K562 (cell line): ENCODE results near the gene GAMT. TPM values are rescaled to one million over a fixed set of nuclear protein-coding genes. Genes with fewer than 3 reads are reported as not detected.

Experiments used
- BHLHE40 ChIP-seq: IDR thresholded peaks from 2 replicates; pipeline ENCODE4 v1.6.1; 2011; ENCODE audit warnings: low read length, improper control_type of control experiment
- EP400 ChIP-seq: fragments of 450-650 bp; IDR thresholded peaks from 2 replicates; pipeline ENCODE4 v1.6.1; 2017; ENCODE audit warnings: antibody characterized with exemption, mild to moderate bottlenecking, moderate library complexity
- FIP1L1 ChIP-seq: fragments of 200-400 bp; formaldehyde crosslinking; IDR thresholded peaks from 2 replicates; pipeline ENCODE4 v1.6.1; 2018; ENCODE audit warnings: mild to moderate bottlenecking, low read depth, low read length; ENCODE audit not compliant: poor library complexity, severe bottlenecking
- FOXK2 ChIP-seq, 2 experiments: fragments of 450-650 bp; IDR thresholded peaks in 1 of 2; conservative IDR thresholded peaks in 1 of 2; 2 replicates each; pipeline ENCODE4 v1.6.1; 2016; ENCODE audit warnings: low read depth in 2 of 2, mild to moderate bottlenecking in 1 of 2
- HNRNPK ChIP-seq: fragments of 200-400 bp; formaldehyde crosslinking; IDR thresholded peaks from one replicate; pipeline ENCODE4 v1.6.1; 2018; ENCODE audit warnings: mild to moderate bottlenecking, low read depth, low read length; ENCODE audit not compliant: poor library complexity, severe bottlenecking
- HOXB6 ChIP-seq: fragments of 250-450 bp; sonication (Bioruptor Pico); IDR thresholded peaks from 2 replicates; pipeline ENCODE4 v1.5.1; 2022; ENCODE audit warnings: mild to moderate bottlenecking, borderline replicate concordance
- HSF4 ChIP-seq: fragments of 250-450 bp; sonication (Bioruptor Pico); IDR thresholded peaks from 2 replicates; pipeline ENCODE4 v2.1.2; 2022; ENCODE audit warnings: mild to moderate bottlenecking, moderate library complexity, borderline replicate concordance
- MAFF ChIP-seq: IDR thresholded peaks from 2 replicates; pipeline ENCODE4 v1.6.1; 2012; ENCODE audit warnings: low read length, improper control_type of control experiment
- POU5F1 ChIP-seq: fragments of 150-350 bp; IDR thresholded peaks from 2 replicates; pipeline ENCODE4 v1.6.1; 2014; ENCODE audit warnings: borderline replicate concordance, low read length, low read depth, mild to moderate bottlenecking; ENCODE audit not compliant: partially characterized antibody
- RAD51 ChIP-seq: fragments of 450-650 bp; IDR thresholded peaks from 2 replicates; pipeline ENCODE4 v1.7.1; 2016; ENCODE audit warnings: low read depth, mild to moderate bottlenecking, borderline replicate concordance
- polyA plus RNA-seq, 8 experiments: library from polyadenylated mRNA; depleted of rRNA in 4 of 8; stranded (reverse) in 5 of 8; unstranded in 3 of 8; fragments of >200 nt; fragmentation: Nextera tagmentation in 2 of 8; fragmentation: Illumina TruSeq in 1 of 8; extraction: Ambion mirVana in 2 of 8; extraction: Trizol in 1 of 8; gene quantifications; 2 replicates each; pipeline versions ENCODE4 v1.2.1 to v1.2.3, GENCODE V29; 2011 to 2014; ENCODE audit warnings: inconsistent platforms in 1 of 8, missing spikeins in 1 of 8
- total RNA-seq, 7 experiments: library from RNA; depleted of rRNA in 6 of 7; stranded (reverse); fragments of >200 nt in 6 of 7; fragmentation: Illumina TruSeq in 2 of 7; extraction: Trizol in 2 of 7; gene quantifications; 2 replicates each; pipeline versions ENCODE4 v1.2.1 to v1.2.3, GENCODE V29; 2011 to 2021; ENCODE audit warnings: low replicate concordance in 1 of 7
- TF ChIP-seq, protein P1 (sequence below): fragments of 450-650 bp; IDR thresholded peaks from 2 replicates; pipeline ENCODE4 v1.6.1; 2018; ENCODE audit not compliant: partially characterized antibody
- TF ChIP-seq, protein P2 (sequence below): sonication (generic); formaldehyde crosslinking; IDR thresholded peaks from 2 replicates; pipeline ENCODE4 v1.8.1; 2022; ENCODE audit warnings: missing genetic modification reagents
- TF ChIP-seq, protein P3 (sequence below): fragments of 250-450 bp; sonication (Bioruptor Pico); IDR thresholded peaks from 2 replicates; pipeline ENCODE4 v1.4.0; 2020

Gene GAMT
- total and polyA plus RNA-seq, 9 of the 15 experiments (the other 6 are each of a cell fraction or from before 2014, with no cell fraction given) = 1.3 to 35.3 (median 27.2) TPM

DNA sequence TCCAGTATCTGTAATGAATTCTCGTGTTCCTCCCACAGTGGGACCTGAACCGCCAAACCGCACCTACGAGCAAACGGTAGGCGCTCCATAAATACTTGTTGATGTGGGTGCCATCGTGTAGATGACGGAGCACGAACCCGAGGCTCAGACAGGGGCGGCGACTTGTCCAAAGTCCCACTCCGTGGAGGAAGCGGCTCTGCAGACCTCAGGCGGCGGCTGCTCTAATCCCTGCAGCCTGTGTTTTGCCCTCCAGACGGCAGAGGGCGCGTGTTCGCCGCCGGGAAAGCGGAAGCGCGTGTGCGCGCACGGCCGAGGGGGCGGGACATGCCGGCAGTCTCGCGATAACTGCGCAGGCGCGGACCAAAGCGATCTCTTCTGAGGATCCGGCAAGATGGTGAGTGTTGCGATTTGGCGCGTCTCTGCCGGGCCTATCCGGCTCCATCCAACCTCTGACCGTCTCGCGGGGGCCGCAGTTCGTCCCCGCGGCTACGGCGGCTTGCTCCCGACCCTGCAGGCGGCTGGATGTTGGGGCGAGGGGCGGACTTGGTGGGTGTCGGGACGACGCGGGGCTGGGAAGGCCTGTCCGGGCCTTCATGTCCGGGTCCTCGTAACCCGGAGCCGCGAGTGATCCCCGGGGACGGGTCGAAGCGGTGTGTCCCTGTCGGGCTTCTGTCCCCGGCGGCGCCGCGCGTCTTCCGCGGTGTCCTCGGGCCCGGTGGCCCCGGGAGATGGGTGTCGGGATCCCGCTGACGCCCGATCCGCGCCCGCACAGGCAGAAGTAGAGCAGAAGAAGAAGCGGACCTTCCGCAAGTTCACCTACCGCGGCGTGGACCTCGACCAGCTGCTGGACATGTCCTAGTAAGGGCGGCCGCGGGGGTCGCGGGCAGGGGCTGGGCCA lies 36.9 kb upstream of the GAMT start, which contains the start of gene RPS15 (continued):
- TF ChIP-seq HNRNPK (no peak), EP400 (peak; percentile 97), MAFF (no peak; the same call in 1 of the 2 replicates), RAD51 (peak; percentile 49; the same call in 1 of the 2 replicates), FOXK2 (conservative IDR thresholded peaks at IDR 0.05 in 1 of 2, IDR thresholded peaks at IDR 0.05 in 1 of 2; ENCODE audit: low read depth in 2 of 2) (peak; percentile 66 to 78), POU5F1 (no peak), FIP1L1 (peak; percentile 95), HOXB6 (CRISPR knock-in tag) (no peak), HSF4 (CRISPR knock-in tag) (no peak), BHLHE40 (peak; percentile 73)
- TF ChIP-seq, protein P1, sequence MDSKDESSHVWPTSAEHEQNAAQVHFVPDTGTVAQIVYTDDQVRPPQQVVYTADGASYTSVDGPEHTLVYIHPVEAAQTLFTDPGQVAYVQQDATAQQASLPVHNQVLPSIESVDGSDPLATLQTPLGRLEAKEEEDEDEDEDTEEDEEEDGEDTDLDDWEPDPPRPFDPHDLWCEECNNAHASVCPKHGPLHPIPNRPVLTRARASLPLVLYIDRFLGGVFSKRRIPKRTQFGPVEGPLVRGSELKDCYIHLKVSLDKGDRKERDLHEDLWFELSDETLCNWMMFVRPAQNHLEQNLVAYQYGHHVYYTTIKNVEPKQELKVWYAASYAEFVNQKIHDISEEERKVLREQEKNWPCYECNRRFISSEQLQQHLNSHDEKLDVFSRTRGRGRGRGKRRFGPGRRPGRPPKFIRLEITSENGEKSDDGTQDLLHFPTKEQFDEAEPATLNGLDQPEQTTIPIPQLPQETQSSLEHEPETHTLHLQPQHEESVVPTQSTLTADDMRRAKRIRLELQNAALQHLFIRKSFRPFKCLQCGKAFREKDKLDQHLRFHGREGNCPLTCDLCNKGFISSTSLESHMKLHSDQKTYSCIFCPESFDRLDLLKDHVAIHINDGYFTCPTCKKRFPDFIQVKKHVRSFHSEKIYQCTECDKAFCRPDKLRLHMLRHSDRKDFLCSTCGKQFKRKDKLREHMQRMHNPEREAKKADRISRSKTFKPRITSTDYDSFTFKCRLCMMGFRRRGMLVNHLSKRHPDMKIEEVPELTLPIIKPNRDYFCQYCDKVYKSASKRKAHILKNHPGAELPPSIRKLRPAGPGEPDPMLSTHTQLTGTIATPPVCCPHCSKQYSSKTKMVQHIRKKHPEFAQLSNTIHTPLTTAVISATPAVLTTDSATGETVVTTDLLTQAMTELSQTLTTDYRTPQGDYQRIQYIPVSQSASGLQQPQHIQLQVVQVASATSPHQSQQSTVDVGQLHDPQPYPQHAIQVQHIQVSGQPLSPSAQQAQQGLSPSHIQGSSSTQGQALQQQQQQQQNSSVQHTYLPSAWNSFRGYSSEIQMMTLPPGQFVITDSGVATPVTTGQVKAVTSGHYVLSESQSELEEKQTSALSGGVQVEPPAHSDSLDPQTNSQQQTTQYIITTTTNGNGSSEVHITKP = peak; percentile 23
- TF ChIP-seq, protein P2, sequence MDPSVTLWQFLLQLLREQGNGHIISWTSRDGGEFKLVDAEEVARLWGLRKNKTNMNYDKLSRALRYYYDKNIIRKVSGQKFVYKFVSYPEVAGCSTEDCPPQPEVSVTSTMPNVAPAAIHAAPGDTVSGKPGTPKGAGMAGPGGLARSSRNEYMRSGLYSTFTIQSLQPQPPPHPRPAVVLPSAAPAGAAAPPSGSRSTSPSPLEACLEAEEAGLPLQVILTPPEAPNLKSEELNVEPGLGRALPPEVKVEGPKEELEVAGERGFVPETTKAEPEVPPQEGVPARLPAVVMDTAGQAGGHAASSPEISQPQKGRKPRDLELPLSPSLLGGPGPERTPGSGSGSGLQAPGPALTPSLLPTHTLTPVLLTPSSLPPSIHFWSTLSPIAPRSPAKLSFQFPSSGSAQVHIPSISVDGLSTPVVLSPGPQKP = no peak
- TF ChIP-seq, protein P3, sequence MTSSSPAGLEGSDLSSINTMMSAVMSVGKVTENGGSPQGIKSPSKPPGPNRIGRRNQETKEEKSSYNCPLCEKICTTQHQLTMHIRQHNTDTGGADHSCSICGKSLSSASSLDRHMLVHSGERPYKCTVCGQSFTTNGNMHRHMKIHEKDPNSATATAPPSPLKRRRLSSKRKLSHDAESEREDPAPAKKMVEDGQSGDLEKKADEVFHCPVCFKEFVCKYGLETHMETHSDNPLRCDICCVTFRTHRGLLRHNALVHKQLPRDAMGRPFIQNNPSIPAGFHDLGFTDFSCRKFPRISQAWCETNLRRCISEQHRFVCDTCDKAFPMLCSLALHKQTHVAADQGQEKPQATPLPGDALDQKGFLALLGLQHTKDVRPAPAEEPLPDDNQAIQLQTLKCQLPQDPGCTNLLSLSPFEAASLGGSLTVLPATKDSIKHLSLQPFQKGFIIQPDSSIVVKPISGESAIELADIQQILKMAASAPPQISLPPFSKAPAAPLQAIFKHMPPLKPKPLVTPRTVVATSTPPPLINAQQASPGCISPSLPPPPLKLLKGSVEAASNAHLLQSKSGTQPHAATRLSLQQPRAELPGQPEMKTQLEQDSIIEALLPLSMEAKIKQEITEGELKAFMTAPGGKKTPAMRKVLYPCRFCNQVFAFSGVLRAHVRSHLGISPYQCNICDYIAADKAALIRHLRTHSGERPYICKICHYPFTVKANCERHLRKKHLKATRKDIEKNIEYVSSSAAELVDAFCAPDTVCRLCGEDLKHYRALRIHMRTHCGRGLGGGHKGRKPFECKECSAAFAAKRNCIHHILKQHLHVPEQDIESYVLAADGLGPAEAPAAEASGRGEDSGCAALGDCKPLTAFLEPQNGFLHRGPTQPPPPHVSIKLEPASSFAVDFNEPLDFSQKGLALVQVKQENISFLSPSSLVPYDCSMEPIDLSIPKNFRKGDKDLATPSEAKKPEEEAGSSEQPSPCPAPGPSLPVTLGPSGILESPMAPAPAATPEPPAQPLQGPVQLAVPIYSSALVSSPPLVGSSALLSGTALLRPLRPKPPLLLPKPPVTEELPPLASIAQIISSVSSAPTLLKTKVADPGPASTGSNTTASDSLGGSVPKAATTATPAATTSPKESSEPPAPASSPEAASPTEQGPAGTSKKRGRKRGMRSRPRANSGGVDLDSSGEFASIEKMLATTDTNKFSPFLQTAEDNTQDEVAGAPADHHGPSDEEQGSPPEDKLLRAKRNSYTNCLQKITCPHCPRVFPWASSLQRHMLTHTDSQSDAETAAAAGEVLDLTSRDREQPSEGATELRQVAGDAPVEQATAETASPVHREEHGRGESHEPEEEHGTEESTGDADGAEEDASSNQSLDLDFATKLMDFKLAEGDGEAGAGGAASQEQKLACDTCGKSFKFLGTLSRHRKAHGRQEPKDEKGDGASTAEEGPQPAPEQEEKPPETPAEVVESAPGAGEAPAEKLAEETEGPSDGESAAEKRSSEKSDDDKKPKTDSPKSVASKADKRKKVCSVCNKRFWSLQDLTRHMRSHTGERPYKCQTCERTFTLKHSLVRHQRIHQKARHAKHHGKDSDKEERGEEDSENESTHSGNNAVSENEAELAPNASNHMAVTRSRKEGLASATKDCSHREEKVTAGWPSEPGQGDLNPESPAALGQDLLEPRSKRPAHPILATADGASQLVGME (CRISPR knock-in tag) = peak; percentile 60; the same call in 1 of the 2 replicates
